Measurements from ENCODE around the gene TRIM24. TPM values are rescaled to one million over a fixed set of nuclear protein-coding genes. Genes with fewer than 3 reads are reported as not detected.
A peak's percentile ranks its signal among the peaks of the same experiment; 100 is the strongest.
"Not testable (repeated sequence)": the region's sequence is repeated elsewhere in the genome, so short reads cannot be mapped to it uniquely, and the experiment has no call there.

Gene TRIM24
- total RNA-seq, result 19.0 TPM

- no peak for DNase-seq
These were observed at the start of gene TRIM24 for GRCh38 chr7:138460176-138460648. Gene TRIM24 (plus strand): TSS chr7:138460259. CDS start chr7:138460549, 290 bp downstream.

GRCh38 chr7:138412077-138412476, 48.0 kb upstream of the TRIM24 start:
- DNase-seq, result not testable (repeated sequence)

GRCh38 chr7:138412921-138413320, 47.1 kb upstream of the TRIM24 start:
- not testable (repeated sequence) for DNase-seq

- DNase-seq, result no peak
These were observed 42.9 kb upstream of the TRIM24 start for GRCh38 chr7:138417078-138417700.

GRCh38 chr7:138417764-138418163, 42.3 kb upstream of the TRIM24 start:
- no peak for DNase-seq

- DNase-seq, result not testable (repeated sequence)
These were observed 41.7 kb upstream of the TRIM24 start for GRCh38 chr7:138418403-138418802.

- no peak for DNase-seq
These were observed 35.0 kb upstream of the TRIM24 start for GRCh38 chr7:138425026-138425425.

GRCh38 chr7:138429577-138430250, 30.3 kb upstream of the TRIM24 start:
- DNase-seq, result no peak

GRCh38 chr7:138431517-138431916, 28.5 kb upstream of the TRIM24 start:
- DNase-seq, result no peak

GRCh38 chr7:138433583-138434443, 26.2 kb upstream of the TRIM24 start:
- no peak for DNase-seq

GRCh38 chr7:138434597-138435019, 25.5 kb upstream of the TRIM24 start:
- DNase-seq, result no peak

GRCh38 chr7:138435231-138435919, 24.7 kb upstream of the TRIM24 start:
- DNase-seq, result no peak

GRCh38 chr7:138436388-138436787, 23.7 kb upstream of the TRIM24 start:
- DNase-seq, result no peak

GRCh38 chr7:138440460-138440859, 19.6 kb upstream of the TRIM24 start:
- DNase-seq, result no peak

GRCh38 chr7:138442822-138443221, 17.2 kb upstream of the TRIM24 start:
- DNase-seq, result no peak

- DNase-seq, result no peak
These were observed 10.5 kb upstream of the TRIM24 start for GRCh38 chr7:138449580-138449979.

- no peak for DNase-seq
These were observed 4.5 kb upstream of the TRIM24 start for GRCh38 chr7:138455609-138456008.

GRCh38 chr7:138456220-138456619, 3.8 kb upstream of the TRIM24 start:
- no peak for DNase-seq

GRCh38 chr7:138458576-138459412, 1.3 kb upstream of the TRIM24 start:
- DNase-seq, result no peak

GRCh38 chr7:138459413-138460175, 465 bp upstream of the TRIM24 start:
- peak; percentile 99 for DNase-seq
